ENCODE results near the gene ARID1B. TPM values are rescaled to one million over a fixed set of nuclear protein-coding genes. Genes with fewer than 3 reads are reported as not detected.

ARID1B gene
- total RNA-seq, 1 experiment from 2014 or later, result 91.7 TPM

GRCh38 chr6:156884306-156884705 lies 107.1 kb downstream of the ARID1B start:
- in situ Hi-C loops (cut with HindIII; ENCODE audit: low pct_unique_long_range_greater_than_20kb, low sequenced_read_pairs), result no loop called here
- intact Hi-C loops (cut with micrococcal nuclease; ENCODE audit: unreplicated experiment), result no loop called here
- DNase-seq (ENCODE audit: low read depth, low spot score) (no peak), ATAC-seq (no peak)
- Histone ChIP-seq H3K36me3 (ENCODE audit: control insufficient read depth, insufficient read depth, low read length) (no peaks in the 10 kb centered on the region), H3K27me3 (ENCODE audit: control insufficient read depth, insufficient read depth, low read length) (no peaks in the 10 kb centered on the region), H3K27ac (ENCODE audit: low read length) (no peak overlapping the region), H3K4me1 (ENCODE audit: control insufficient read depth, insufficient read depth, low read length) (0 out of 2 replicates have a peak, but pooled peaks cover 10% of the 10 kb centered on the region), H3K9me3 (ENCODE audit: control insufficient read depth, insufficient read depth, low read depth, low read length) (no peaks in the 10 kb centered on the region), H3K4me3 (ENCODE audit: low read depth in 2 of 2, low read length in 2 of 2) (no peak overlapping the region)
- ChIA-PET CTCF (interaction anchor here (0.6 kb wide), 1 partner anchor 320 kb away, joined by 3 read pairs; no protein-coding TSS in a partner anchor), POLR2A (interaction anchor here (0.6 to 0.7 kb wide), 2 partner anchors 50 to 319 kb away, joined by 3 to 5 read pairs; no protein-coding TSS in a partner anchor)
- BruUV-seq (replicated peaks), result no TSS peak
- TF ChIP-seq, protein P1, sequence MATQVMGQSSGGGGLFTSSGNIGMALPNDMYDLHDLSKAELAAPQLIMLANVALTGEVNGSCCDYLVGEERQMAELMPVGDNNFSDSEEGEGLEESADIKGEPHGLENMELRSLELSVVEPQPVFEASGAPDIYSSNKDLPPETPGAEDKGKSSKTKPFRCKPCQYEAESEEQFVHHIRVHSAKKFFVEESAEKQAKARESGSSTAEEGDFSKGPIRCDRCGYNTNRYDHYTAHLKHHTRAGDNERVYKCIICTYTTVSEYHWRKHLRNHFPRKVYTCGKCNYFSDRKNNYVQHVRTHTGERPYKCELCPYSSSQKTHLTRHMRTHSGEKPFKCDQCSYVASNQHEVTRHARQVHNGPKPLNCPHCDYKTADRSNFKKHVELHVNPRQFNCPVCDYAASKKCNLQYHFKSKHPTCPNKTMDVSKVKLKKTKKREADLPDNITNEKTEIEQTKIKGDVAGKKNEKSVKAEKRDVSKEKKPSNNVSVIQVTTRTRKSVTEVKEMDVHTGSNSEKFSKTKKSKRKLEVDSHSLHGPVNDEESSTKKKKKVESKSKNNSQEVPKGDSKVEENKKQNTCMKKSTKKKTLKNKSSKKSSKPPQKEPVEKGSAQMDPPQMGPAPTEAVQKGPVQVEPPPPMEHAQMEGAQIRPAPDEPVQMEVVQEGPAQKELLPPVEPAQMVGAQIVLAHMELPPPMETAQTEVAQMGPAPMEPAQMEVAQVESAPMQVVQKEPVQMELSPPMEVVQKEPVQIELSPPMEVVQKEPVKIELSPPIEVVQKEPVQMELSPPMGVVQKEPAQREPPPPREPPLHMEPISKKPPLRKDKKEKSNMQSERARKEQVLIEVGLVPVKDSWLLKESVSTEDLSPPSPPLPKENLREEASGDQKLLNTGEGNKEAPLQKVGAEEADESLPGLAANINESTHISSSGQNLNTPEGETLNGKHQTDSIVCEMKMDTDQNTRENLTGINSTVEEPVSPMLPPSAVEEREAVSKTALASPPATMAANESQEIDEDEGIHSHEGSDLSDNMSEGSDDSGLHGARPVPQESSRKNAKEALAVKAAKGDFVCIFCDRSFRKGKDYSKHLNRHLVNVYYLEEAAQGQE (IDR thresholded peaks at IDR 0.05; ENCODE audit: insufficient read depth in 1 of 2, low read depth in 2 of 2, low read length in 1 of 2), result no peak
- TF ChIP-seq SIN3A (IDR thresholded peaks at IDR 0.05; ENCODE audit: borderline replicate concordance, insufficient read depth, low read depth, low read length) (no peak), TCF7L2 (IDR thresholded peaks at IDR 0.05; ENCODE audit: low read depth, low read length) (no peak), POLR2AphosphoS5 (IDR thresholded peaks at IDR 0.05; ENCODE audit: low read depth, low read length) (no peak)
- TF ChIP-seq, protein P2, sequence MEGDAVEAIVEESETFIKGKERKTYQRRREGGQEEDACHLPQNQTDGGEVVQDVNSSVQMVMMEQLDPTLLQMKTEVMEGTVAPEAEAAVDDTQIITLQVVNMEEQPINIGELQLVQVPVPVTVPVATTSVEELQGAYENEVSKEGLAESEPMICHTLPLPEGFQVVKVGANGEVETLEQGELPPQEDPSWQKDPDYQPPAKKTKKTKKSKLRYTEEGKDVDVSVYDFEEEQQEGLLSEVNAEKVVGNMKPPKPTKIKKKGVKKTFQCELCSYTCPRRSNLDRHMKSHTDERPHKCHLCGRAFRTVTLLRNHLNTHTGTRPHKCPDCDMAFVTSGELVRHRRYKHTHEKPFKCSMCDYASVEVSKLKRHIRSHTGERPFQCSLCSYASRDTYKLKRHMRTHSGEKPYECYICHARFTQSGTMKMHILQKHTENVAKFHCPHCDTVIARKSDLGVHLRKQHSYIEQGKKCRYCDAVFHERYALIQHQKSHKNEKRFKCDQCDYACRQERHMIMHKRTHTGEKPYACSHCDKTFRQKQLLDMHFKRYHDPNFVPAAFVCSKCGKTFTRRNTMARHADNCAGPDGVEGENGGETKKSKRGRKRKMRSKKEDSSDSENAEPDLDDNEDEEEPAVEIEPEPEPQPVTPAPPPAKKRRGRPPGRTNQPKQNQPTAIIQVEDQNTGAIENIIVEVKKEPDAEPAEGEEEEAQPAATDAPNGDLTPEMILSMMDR (IDR thresholded peaks at IDR 0.05), result no peak

DNA sequence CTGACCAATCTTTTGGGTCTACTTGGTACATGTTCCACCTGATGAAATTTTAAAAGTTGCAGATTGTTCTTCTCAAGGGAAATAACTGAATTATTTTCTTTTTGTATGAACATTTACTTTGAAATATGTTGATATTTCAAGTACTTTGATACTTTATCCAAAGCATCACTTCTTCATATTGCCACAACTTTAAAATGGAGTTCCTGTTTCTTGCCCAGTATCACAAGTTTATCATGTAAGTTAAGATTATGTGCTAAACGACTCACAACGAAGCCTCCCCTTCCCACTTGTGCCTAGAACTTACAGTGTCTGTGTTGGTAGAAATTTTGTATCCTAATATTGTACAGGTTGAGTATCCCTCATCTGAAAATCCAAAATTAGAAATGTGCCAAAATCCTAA lies 108.4 kb downstream of the ARID1B start:
- ATAC-seq (no peak), DNase-seq (ENCODE audit: low read depth, low spot score) (no peak)
- Histone ChIP-seq H3K4me1 (ENCODE audit: control insufficient read depth, insufficient read depth, low read length) (peaks cover 9% of the 10 kb centered on the region), H3K4me3 (ENCODE audit: low read depth in 2 of 2, low read length in 2 of 2) (no peak overlapping the region), H3K9me3 (ENCODE audit: control insufficient read depth, insufficient read depth, low read depth, low read length) (no peaks in the 10 kb centered on the region), H3K27me3 (ENCODE audit: control insufficient read depth, insufficient read depth, low read length) (no peaks in the 10 kb centered on the region), H3K36me3 (ENCODE audit: control insufficient read depth, insufficient read depth, low read length) (no peaks in the 10 kb centered on the region), H3K27ac (ENCODE audit: low read length) (no peak overlapping the region)
- intact Hi-C loops (cut with micrococcal nuclease; ENCODE audit: unreplicated experiment) (no loop called here), in situ Hi-C loops (cut with HindIII; ENCODE audit: low pct_unique_long_range_greater_than_20kb, low sequenced_read_pairs) (no loop called here)
- no TSS peak for BruUV-seq (replicated peaks)
- ChIA-PET CTCF (interaction anchor here (0.6 kb wide), 1 partner anchor 59 kb away, joined by 7 read pairs; no protein-coding TSS in a partner anchor), POLR2A (no interaction called here)
- TF ChIP-seq, protein P1 (IDR thresholded peaks at IDR 0.05; ENCODE audit: insufficient read depth in 1 of 2, low read depth in 2 of 2, low read length in 1 of 2), result no peak
- TF ChIP-seq, protein P2 (IDR thresholded peaks at IDR 0.05), result no peak
- TF ChIP-seq SIN3A (IDR thresholded peaks at IDR 0.05; ENCODE audit: borderline replicate concordance, insufficient read depth, low read depth, low read length) (no peak), TCF7L2 (IDR thresholded peaks at IDR 0.05; ENCODE audit: low read depth, low read length) (no peak), POLR2AphosphoS5 (IDR thresholded peaks at IDR 0.05; ENCODE audit: low read depth, low read length) (no peak)
